HCT116 (cell line): ENCODE measurements around the gene SLC18B1. TPM values are rescaled to one million over a fixed set of nuclear protein-coding genes. Genes with fewer than 3 reads are reported as not detected.

ENCODE experiments used
- ATAC-seq: fragments of 200-7000 bp; cut with Tn5 transposase; 2 replicates; pipeline ENCODE4 v1.9.1; 2020; ENCODE audit warnings: mild to moderate bottlenecking, moderate library complexity
- BruUV-seq: library from RNA; stranded (reverse); fragments of 400-500 nt; replicated peaks from 2 replicates; lab custom pipeline; 2021; lab: Mats Ljungman, UMichigan
- CTCF ChIA-PET: fragments of 300-600 bp; sonication (Branson Sonifier 250); formaldehyde crosslinking; loops from one replicate; lab custom pipeline; 2021; ENCODE audit warnings: antibody characterized with exemption; lab: Charles Lee
- POLR2A ChIA-PET: fragments of 300-600, 350-600 bp; sonication (Branson Sonifier 250); formaldehyde crosslinking; loops from one replicate; lab custom pipeline; 2021; ENCODE audit warnings: antibody characterized with exemption; lab: Charles Lee
- RAD21 ChIA-PET, 2 experiments: fragments of 300-600 bp; sonication (Branson Sonifier 250); formaldehyde crosslinking; loops; one replicate each; lab custom pipeline; 2023; ENCODE audit warnings: low total read pairs in 2 of 2; ENCODE audit not compliant: uncharacterized antibody in 2 of 2, unreplicated experiment in 2 of 2, low non-redundant PET in 1 of 2; lab: Charles Lee
- DNase-seq: peaks from one replicate; pipeline ENCODE4 v3.0.0-alpha.2; 2010; ENCODE audit warnings: low read depth, low spot score
- H2AFZ ChIP-seq: fragments of 200-600 bp; shearing (Covaris generic), sonication (generic); 2 replicates; pipeline ENCODE4 v1.6.1; 2017; ENCODE audit warnings: low read depth, mixed run types, mixed read lengths, antibody characterized with exemption, low read length; ENCODE audit not compliant: poor library complexity, severe bottlenecking
- H3K27ac ChIP-seq: 2 replicates; pipeline ENCODE4 v1.5.1; 2012; ENCODE audit warnings: low read depth, low read length
- H3K27me3 ChIP-seq: fragments of 200-600 bp; sonication (generic); 2 replicates; pipeline ENCODE4 v1.6.1; 2016; ENCODE audit warnings: mixed run types, low read length, mixed read lengths; ENCODE audit not compliant: insufficient read depth
- H3K36me3 ChIP-seq, 2 experiments: fragments of 200-500 bp in 1 of 2; fragments of 200-600 bp in 1 of 2; sonication (Bioruptor generic) in 1 of 2; sonication (generic) in 1 of 2; 2 replicates each; pipeline versions ENCODE4 v1.5.1 to v1.6.1; 2014 to 2016; ENCODE audit warnings: low read length in 2 of 2, inconsistent platforms in 1 of 2, mixed read lengths in 1 of 2, mixed run types in 1 of 2; ENCODE audit not compliant: insufficient read depth in 2 of 2, control insufficient read depth in 1 of 2
- H3K4me1 ChIP-seq, 2 experiments: fragments of 200-600 bp in 1 of 2; sonication (generic) in 1 of 2; 2 replicates each; pipeline versions ENCODE4 v1.5.1 to v1.6.1; 2012 to 2017; ENCODE audit warnings: low read length in 2 of 2, inconsistent platforms in 1 of 2, mild to moderate bottlenecking in 1 of 2, mixed read lengths in 1 of 2, mixed run types in 1 of 2, moderate library complexity in 1 of 2; ENCODE audit not compliant: insufficient read depth in 2 of 2, control insufficient read depth in 1 of 2
- H3K4me2 ChIP-seq: fragments of 200-600 bp; sonication (generic); 2 replicates; pipeline ENCODE4 v1.6.1; 2017; ENCODE audit warnings: mixed run types, low read length, mixed read lengths
- H3K4me3 ChIP-seq, 2 experiments: fragments of 200-600 bp in 1 of 2; sonication (generic) in 1 of 2; replicated peaks in 1 of 2; 2 replicates each; pipeline ENCODE4 v1.5.1; 2011 to 2016; ENCODE audit warnings: low read length in 2 of 2, control low read depth in 1 of 2, low read depth in 1 of 2, mild to moderate bottlenecking in 1 of 2, mixed read lengths in 1 of 2, mixed run types in 1 of 2
- H3K79me2 ChIP-seq: fragments of 200-600 bp; sonication (generic); 2 replicates; pipeline ENCODE4 v1.6.1; 2017; ENCODE audit warnings: mild to moderate bottlenecking, mixed run types, low read length, moderate library complexity, mixed read lengths; ENCODE audit not compliant: insufficient read depth
- H3K9ac ChIP-seq: fragments of 200-600 bp; sonication (generic); 2 replicates; pipeline ENCODE4 v1.6.1; 2016; ENCODE audit warnings: low read length, mixed read lengths
- H3K9me2 ChIP-seq: fragments of 200-600 bp; sonication (generic), shearing (Covaris generic); 2 replicates; pipeline ENCODE4 v1.6.1; 2017; ENCODE audit warnings: mixed run types, mild to moderate bottlenecking, moderate library complexity; ENCODE audit not compliant: insufficient read depth
- H3K9me3 ChIP-seq, 2 experiments: fragments of 200-500 bp in 1 of 2; fragments of 200-600 bp in 1 of 2; sonication (Bioruptor generic) in 1 of 2; sonication (generic) in 1 of 2; 2 replicates each; pipeline ENCODE4 v1.6.1; 2014 to 2017; ENCODE audit warnings: low read length in 2 of 2, mixed read lengths in 2 of 2, inconsistent platforms in 1 of 2, low read depth in 1 of 2, mild to moderate bottlenecking in 1 of 2, mixed run types in 1 of 2, moderate library complexity in 1 of 2; ENCODE audit not compliant: control insufficient read depth in 1 of 2, insufficient read depth in 1 of 2
- H4K20me1 ChIP-seq: fragments of 200-600 bp; sonication (generic), shearing (Covaris generic); 2 replicates; pipeline ENCODE4 v1.6.1; 2017; ENCODE audit warnings: mixed run types, mild to moderate bottlenecking, moderate library complexity; ENCODE audit not compliant: insufficient read depth
- ATF3 ChIP-seq: IDR thresholded peaks from 2 replicates; pipeline ENCODE4 v1.6.1; 2012
- CBX3 ChIP-seq: IDR thresholded peaks from 2 replicates; pipeline ENCODE4 v1.6.1; 2012; ENCODE audit warnings: low read depth
- CEBPB ChIP-seq: IDR thresholded peaks from 2 replicates; pipeline ENCODE4 v1.6.1; 2012; ENCODE audit warnings: low read depth
- EGR1 ChIP-seq: IDR thresholded peaks from 2 replicates; pipeline ENCODE4 v1.6.1; 2012; ENCODE audit warnings: low read depth
- EZH2 ChIP-seq: fragments of 200-600 bp; sonication (generic); IDR thresholded peaks from 2 replicates; pipeline ENCODE4 v1.6.1; 2017; ENCODE audit warnings: antibody characterized with exemption, mixed run types
- JUND ChIP-seq: IDR thresholded peaks from 2 replicates; pipeline ENCODE4 v1.6.1; 2012
- MAX ChIP-seq: IDR thresholded peaks from 2 replicates; pipeline ENCODE4 v1.6.1; 2012
- POLR2AphosphoS5 ChIP-seq: IDR thresholded peaks from 2 replicates; pipeline ENCODE4 v1.6.1; 2011; ENCODE audit warnings: mild to moderate bottlenecking, low read depth, low read length, moderate library complexity
- SP1 ChIP-seq: IDR thresholded peaks from 2 replicates; pipeline ENCODE4 v1.6.1; 2012; ENCODE audit warnings: low read depth
- SRF ChIP-seq: IDR thresholded peaks from 2 replicates; pipeline ENCODE4 v1.6.1; 2012; ENCODE audit warnings: low read depth
- YY1 ChIP-seq: IDR thresholded peaks from 2 replicates; pipeline ENCODE4 v1.6.1; 2011; ENCODE audit warnings: low read length, low read depth, moderate library complexity, mild to moderate bottlenecking; ENCODE audit not compliant: insufficient replicate concordance; ENCODE audit errors: extremely low read depth
- intact Hi-C: fragments of 100-400 bp; cut with micrococcal nuclease; formaldehyde crosslinking; loops from 2 replicates; pipeline ENCODE4 v1.10.0; 2022
- total RNA-seq: library from RNA; stranded (reverse); gene quantifications from one replicate; pipeline ENCODE4 v1.2.1, GENCODE V29; 2021; ENCODE audit not compliant: unreplicated experiment
- TF ChIP-seq, protein P1 (sequence below): IDR thresholded peaks from 2 replicates; pipeline ENCODE4 v1.6.1; 2012; ENCODE audit warnings: low read depth

Gene SLC18B1
- total RNA-seq, 1 experiment from 2014 or later: 18.1 TPM

DNA sequence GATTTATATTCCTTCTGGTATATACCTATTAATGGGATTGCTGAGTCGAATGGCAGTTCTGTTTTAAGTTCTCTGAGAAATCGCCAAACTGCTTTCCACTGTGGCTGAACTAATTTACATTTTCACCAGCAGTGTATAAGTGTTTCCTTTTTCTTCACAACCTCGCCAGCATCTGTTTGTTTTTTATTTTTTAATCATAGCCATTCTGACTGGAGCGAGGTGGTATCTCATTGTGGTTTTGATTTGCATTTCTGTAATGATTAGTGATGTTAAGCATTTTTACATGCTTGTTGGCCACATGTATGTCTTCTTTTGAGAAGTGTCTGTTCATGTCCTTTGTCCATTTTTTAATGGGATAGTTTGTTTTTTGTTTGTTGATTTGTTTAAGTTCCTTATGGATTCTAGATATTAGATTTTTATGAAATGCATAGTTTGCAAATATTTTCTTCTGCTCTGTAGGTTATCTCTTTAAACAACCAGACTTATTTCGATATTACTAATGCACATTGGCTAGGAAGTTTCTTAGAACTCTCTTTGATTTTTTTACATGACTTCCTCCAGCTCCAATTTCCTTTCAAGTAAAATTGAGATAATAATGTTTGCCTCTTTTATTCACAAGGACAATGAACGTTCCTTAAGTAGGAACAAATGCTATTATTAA lies 72.4 kb downstream of the SLC18B1 start:
- POLR2A ChIA-PET: no interaction called here
- Histone ChIP-seq H3K9ac (no peak overlapping the region), H3K9me3 (no peaks in the 10 kb centered on the region), H3K4me3 (no peak overlapping the region), H3K27ac (no peak overlapping the region), H4K20me1 (no peaks in the 10 kb centered on the region), H3K27me3 (no peaks in the 10 kb centered on the region), H3K79me2 (no peaks in the 10 kb centered on the region), H3K4me1 (no peaks in the 10 kb centered on the region), H3K36me3 (no peaks in the 10 kb centered on the region), H3K4me2 (no peak overlapping the region), H2AFZ (no peak overlapping the region), H3K9me2 (no peaks in the 10 kb centered on the region)
- DNase-seq (no peak), ATAC-seq (no peak)
- no TSS peak for BruUV-seq
- TF ChIP-seq SRF (no peak), EGR1 (no peak)
- TF ChIP-seq, protein P1, sequence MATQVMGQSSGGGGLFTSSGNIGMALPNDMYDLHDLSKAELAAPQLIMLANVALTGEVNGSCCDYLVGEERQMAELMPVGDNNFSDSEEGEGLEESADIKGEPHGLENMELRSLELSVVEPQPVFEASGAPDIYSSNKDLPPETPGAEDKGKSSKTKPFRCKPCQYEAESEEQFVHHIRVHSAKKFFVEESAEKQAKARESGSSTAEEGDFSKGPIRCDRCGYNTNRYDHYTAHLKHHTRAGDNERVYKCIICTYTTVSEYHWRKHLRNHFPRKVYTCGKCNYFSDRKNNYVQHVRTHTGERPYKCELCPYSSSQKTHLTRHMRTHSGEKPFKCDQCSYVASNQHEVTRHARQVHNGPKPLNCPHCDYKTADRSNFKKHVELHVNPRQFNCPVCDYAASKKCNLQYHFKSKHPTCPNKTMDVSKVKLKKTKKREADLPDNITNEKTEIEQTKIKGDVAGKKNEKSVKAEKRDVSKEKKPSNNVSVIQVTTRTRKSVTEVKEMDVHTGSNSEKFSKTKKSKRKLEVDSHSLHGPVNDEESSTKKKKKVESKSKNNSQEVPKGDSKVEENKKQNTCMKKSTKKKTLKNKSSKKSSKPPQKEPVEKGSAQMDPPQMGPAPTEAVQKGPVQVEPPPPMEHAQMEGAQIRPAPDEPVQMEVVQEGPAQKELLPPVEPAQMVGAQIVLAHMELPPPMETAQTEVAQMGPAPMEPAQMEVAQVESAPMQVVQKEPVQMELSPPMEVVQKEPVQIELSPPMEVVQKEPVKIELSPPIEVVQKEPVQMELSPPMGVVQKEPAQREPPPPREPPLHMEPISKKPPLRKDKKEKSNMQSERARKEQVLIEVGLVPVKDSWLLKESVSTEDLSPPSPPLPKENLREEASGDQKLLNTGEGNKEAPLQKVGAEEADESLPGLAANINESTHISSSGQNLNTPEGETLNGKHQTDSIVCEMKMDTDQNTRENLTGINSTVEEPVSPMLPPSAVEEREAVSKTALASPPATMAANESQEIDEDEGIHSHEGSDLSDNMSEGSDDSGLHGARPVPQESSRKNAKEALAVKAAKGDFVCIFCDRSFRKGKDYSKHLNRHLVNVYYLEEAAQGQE: no peak
- RAD21 ChIA-PET: no interaction called here
- intact Hi-C loops: no loop called here
- CTCF ChIA-PET: no interaction called here

DNA sequence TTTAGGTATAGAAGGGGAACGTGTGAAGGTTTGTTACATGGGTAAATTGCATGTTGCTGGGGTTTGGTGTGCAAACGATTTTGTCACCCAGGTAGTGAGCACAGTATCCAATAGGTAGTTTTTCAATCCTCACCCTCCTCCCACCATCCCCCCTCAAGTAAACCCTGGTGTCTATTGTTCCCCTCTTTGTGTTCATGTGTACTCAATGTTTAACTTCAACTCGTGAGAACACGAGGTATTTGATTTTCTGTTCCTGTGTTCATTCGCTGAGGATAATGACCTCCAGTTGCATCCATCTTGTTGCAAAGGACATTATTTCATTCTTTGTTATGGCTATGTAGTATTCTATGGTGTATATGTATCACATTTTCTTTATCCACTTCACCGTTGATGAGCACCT lies 73.0 kb downstream of the SLC18B1 start:
- H3K4me2 ChIP-seq: no peak overlapping the region
- BruUV-seq: no TSS peak
- no peak overlapping the region for H3K9ac ChIP-seq
- H2AFZ ChIP-seq: no peak overlapping the region
- ChIA-PET POLR2A (no interaction called here), CTCF (interaction anchor here (1.7 kb wide), 1 partner anchor 10 kb away, joined by 4 read pairs; no protein-coding TSS in a partner anchor), RAD21 (no interaction called here)
- no peaks in the 10 kb centered on the region for H3K9me3 ChIP-seq
- H3K36me3 ChIP-seq: no peaks in the 10 kb centered on the region
- no peak for DNase-seq
- intact Hi-C loops: no loop called here
- no peak overlapping the region for H3K4me3 ChIP-seq
- no peak overlapping the region for H3K27ac ChIP-seq
- no peaks in the 10 kb centered on the region for H3K9me2 ChIP-seq
- no peaks in the 10 kb centered on the region for H4K20me1 ChIP-seq
- no peaks in the 10 kb centered on the region for H3K4me1 ChIP-seq
- no peaks in the 10 kb centered on the region for H3K27me3 ChIP-seq
- no peaks in the 10 kb centered on the region for H3K79me2 ChIP-seq
- ATAC-seq: no peak
- TF ChIP-seq JUND (no peak), CEBPB (no peak), EGR1 (no peak), EZH2 (no peak), SP1 (no peak), MAX (no peak), YY1 (no peak), ATF3 (no peak), SRF (no peak), CBX3 (no peak), POLR2AphosphoS5 (no peak)
- TF ChIP-seq, protein P1: no peak
